ENCODE results near the gene PRKAR1B. TPM values are rescaled to one million over a fixed set of nuclear protein-coding genes. Genes with fewer than 3 reads are reported as not detected.

PRKAR1B gene
- polyA plus RNA-seq, 3 donors from 2014 or later = 3.0 to 6.1 (median 3.9) TPM

DNA sequence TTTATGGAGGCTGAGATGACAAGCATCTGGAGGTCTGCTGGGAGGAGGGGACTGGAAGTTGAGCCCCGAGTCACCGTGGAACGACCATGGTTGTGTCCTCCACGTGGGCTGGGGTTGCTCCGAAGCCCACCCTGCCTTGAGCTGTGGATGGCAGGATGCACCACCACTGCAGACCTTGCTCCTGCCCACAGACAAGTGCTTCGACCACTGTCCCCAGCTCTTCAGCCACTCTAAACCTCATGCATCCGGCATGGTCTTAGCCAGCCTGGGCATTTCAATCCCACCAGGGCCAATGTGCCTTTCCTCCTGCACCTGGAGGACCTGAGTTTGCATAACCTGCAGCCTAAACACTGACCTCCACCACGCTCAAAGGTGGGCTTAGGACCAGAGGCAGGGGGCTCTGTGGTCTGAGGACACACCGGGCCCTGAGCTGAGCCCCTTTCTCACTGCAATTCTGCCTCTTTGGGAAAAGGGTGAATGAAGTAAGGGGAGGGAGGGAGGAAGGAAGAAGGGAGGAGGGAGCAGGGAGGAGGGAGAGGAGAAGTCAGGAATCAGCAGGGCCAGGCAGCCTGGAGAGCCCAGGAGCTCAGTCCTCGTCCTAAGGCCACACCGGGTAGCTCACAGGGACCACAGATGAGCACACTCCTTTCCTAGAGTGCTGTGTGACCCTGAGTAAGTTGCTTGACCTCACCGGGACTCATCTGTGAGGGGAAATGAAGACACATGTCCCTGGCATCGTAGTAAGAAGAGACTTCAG, 45.4 kb downstream of the PRKAR1B start:
- no peak overlapping the region for H3K27ac Mint-ChIP-seq
- no peak overlapping the region for H3K4me3 Mint-ChIP-seq
- H3K27me3 Mint-ChIP-seq (ENCODE audit: low read depth in 3 of 3) = peaks cover 0 to 2% (median 0%) of the 10 kb centered on the region in 3 donors
- peaks cover 7 to 19% (median 9%) of the 10 kb centered on the region in 3 donors for H3K36me3 Mint-ChIP-seq
- H3K4me1 Mint-ChIP-seq = no peaks in the 10 kb centered on the region
- peaks cover 6 to 15% (median 11%) of the 10 kb centered on the region in 6 donors for H3K9me3 Mint-ChIP-seq
- DNase-seq = no peak

DNA sequence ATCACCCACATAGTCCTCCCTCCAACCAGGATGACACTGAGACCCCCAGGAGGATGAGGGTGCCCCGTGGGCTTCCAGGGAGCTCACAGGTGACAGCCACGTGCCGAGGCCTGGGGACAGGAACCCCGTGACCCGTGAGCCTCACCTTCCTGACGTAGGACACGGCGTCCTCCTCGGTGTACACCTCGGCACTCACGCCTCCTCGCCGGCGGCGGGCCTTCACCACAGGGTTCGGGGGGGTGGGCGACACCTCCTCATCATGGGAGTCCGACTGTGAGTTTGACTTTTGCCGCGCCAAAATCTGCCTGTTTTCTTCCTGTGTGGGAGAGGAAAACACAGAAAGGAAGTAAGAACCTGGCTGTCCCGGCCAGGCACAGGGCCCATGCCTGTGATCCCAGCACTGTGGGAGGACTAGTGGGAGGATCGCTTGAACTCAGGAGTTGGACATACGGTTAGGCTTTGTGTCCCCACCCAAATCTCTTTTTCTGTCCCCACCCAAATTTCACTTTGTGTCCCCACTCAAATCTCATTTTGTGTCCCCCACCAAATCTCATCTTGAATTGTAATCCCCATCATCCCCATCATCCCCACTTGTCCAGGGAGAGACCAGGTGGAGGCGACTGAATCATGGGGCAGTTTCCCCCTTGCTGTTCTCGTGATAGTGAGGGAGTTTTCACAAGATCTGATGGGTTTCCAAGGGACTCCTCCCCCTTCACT, 46.5 kb downstream of the PRKAR1B start:
- DNase-seq = no peak
- H3K9me3 Mint-ChIP-seq = peaks cover 1 to 7% (median 3%) of the 10 kb centered on the region in 6 donors
- H3K4me3 Mint-ChIP-seq = no peak overlapping the region

DNA sequence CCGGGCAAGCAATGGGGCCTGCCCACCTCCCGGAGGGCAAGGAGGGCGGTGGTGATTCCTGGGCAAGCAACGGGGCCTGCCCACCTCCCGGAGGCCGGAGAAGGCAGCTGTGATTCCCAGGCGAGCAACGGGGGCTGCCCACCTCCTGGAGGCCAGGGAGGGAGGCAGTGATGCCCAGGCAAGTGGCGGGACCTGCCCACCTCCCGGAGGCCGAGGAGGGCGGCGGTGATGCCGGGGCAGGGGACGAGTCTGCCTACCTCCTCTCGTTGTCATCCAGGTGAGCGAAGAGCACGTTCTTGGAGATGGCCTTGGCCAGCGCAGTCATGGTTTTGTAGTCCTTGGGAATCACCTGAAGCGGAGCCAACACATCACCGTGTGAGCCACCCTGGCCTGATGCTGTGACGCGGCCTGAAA, 50.1 kb downstream of the PRKAR1B start:
- no peak overlapping the region for H3K4me3 Mint-ChIP-seq
- no peaks in the 10 kb centered on the region for H3K27me3 Mint-ChIP-seq (ENCODE audit: low read depth in 3 of 3)
- H3K27ac Mint-ChIP-seq = no peak overlapping the region
- H3K36me3 Mint-ChIP-seq = peaks cover 0 to 13% (median 7%) of the 10 kb centered on the region in 3 donors
- no peaks in the 10 kb centered on the region for H3K9me3 Mint-ChIP-seq
- no peak for DNase-seq
- no peaks in the 10 kb centered on the region for H3K4me1 Mint-ChIP-seq

More for the DNA sequence above, 46.5 kb downstream of the PRKAR1B start:
- Mint-ChIP-seq H3K27ac (no peak overlapping the region), H3K36me3 (peaks cover 5 to 13% (median 7%) of the 10 kb centered on the region in 3 donors), H3K27me3 (ENCODE audit: low read depth in 3 of 3) (no peaks in the 10 kb centered on the region), H3K4me1 (no peaks in the 10 kb centered on the region)

DNA sequence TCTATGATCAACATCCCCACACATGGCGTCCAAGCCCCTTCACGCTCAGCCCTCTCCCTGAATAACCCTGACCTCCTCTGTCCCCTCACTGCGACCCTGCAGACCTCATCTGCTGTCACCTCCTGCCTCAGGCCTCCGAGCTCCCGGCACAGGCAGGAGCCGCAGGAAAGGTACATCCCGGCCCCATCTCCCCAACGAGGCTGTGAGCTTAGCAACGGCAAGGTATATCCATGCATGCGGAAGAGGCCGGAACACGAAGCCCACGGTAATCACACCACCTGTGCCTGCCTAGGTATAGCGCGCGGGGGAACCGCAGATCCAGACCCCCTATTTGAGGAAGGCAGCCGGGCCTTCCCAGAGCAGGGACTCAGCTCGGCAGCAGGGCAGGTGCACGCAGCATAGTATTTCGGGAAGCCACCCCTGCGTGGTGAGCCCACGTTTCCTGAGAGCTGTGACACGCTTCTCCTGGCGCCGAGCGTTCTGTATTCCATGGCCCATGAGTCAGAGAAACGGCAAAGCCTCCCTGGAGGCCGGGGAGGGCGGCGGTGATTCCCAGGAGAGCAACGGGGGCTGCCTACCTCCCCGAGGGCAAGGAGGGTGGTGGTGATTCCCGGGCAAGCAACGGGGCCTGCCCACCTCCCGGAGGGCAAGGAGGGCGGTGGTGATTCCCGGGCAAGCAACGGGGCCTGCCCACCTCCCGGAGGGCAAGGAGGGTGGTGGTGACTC, 50.7 kb downstream of the PRKAR1B start:
- Mint-ChIP-seq H3K36me3 (peaks cover 0 to 13% (median 7%) of the 10 kb centered on the region in 3 donors), H3K27ac (no peak overlapping the region), H3K4me3 (no peak overlapping the region), H3K9me3 (no peaks in the 10 kb centered on the region), H3K4me1 (no peaks in the 10 kb centered on the region), H3K27me3 (ENCODE audit: low read depth in 3 of 3) (no peaks in the 10 kb centered on the region)
- no peak for DNase-seq

DNA sequence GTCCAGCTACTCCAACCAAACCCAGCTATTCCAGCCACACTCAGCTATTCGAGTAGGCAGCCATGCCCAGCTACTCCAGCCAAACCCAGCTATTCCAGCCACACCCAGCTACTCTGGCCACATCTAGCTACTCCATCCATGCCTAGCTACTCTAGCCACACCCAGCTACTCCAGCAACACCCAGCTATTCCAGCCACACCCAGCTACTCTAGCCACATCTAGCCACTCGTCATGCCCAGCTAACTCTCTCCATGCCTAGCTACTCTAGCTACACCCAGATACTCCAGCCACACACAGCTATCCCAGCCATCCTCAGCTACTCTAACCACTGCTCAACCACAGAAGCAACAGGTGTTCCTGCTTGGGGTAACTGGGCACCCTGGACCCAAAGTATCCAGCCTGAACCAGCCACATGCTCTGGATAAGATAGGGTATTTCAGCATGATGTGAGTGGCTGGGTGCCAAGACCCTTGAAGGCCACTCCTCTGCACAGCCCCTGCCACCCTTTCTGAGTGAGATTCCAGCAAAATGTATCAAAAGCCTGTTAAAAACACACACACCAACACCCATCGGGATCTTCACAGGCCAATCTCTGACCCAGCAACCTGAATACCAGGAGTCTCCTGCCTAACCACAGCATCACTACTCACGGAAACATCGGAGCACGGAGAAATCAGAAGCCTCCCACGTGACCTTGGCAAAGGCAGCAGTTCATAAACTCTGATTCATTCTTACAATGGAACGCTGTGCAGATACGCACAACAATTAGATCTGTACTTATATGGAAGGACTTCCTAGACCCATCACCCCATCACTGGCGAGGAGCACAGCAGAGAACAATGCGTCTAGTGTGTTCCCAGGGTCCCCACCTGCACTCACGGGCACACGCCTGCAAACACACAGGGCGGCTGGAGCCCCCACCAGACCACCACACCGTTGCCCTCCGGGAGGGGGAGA, 52.3 kb downstream of the PRKAR1B start:
- no peak for DNase-seq
- H3K27ac Mint-ChIP-seq = peak overlapping the region in 1 of 6 donors; percentile 38
- peaks cover 0 to 7% (median 5%) of the 10 kb centered on the region in 3 donors for H3K36me3 Mint-ChIP-seq
- no peak overlapping the region for H3K4me3 Mint-ChIP-seq
- no peaks in the 10 kb centered on the region for H3K4me1 Mint-ChIP-seq
- H3K9me3 Mint-ChIP-seq = no peaks in the 10 kb centered on the region
- no peaks in the 10 kb centered on the region for H3K27me3 Mint-ChIP-seq (ENCODE audit: low read depth in 3 of 3)

DNA sequence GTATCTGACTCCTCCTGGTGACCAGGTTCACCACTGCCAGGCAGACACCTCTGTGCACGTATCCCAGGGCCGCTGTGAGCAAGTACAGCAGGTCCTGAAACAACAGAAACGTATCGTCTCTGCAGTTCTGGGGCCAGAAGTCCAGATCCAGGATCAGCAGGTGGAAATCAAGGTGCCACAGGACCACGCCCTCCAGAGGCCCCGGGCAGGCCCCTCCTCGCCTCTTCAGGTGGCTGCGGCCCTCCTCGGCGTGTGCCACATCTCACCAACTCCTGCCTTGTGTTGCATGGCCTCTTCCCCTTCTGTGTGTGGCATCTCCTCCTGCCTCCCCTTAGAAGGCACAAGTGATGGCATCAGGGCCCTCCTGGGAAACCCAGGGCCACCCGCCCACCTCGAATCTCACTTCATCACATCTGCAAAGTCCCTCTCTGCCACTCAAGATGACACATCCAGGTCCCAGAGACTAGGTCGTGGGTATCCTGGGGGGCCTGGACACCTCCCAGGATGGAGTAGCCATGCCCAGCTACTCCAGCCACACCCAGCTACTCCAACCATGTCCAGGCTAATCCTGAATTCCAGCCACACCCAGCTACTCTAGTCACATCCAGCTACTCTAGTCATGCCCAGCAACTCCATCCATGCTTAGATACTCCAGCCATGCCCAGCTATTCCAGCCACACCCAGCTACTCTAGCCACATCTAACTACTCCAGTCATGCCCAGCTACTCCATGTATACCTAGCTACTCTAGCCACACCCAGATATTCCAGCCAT, 53.2 kb downstream of the PRKAR1B start:
- peaks cover 0 to under 1% (median 0%) of the 10 kb centered on the region in 3 donors for H3K27me3 Mint-ChIP-seq (ENCODE audit: low read depth in 3 of 3)
- H3K36me3 Mint-ChIP-seq = peaks cover 0 to 3% (median 2%) of the 10 kb centered on the region in 3 donors
- no peak overlapping the region for H3K27ac Mint-ChIP-seq
- H3K4me3 Mint-ChIP-seq = no peak overlapping the region
- peaks cover 0 to under 1% (median 0%) of the 10 kb centered on the region in 6 donors for H3K9me3 Mint-ChIP-seq
- H3K4me1 Mint-ChIP-seq = peaks cover 0 to under 1% of the 10 kb centered on the region in 2 donors
- DNase-seq = no peak

DNA sequence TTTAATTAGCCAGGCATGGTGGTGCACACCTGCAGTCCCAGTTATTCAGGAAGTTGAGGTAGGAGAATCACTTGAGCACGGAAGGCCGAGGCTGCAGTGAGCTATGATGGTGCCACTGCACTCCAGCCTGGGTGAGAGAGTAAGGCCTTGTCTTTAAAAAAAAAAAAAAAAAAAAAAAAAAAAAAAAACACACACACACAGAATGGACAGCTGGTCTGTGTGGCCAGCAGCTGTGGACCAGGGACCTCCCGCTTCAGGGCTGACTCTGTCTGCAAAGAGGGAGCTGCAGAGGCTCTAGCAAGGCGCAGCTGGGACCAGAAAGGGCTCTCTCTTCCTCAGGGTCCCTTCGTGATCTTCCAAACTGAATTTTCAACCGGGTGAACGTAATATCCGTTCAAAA, 54.2 kb downstream of the PRKAR1B start:
- no peak overlapping the region for H3K4me3 Mint-ChIP-seq
- H3K27ac Mint-ChIP-seq = no peak overlapping the region
- peaks cover 0 to 4% (median 0%) of the 10 kb centered on the region in 6 donors for H3K9me3 Mint-ChIP-seq
- DNase-seq = no peak
- H3K27me3 Mint-ChIP-seq (ENCODE audit: low read depth in 3 of 3) = peaks cover 0 to 3% (median 0%) of the 10 kb centered on the region in 3 donors
- peaks cover 0 to 7% of the 10 kb centered on the region in 2 donors for H3K4me1 Mint-ChIP-seq
- H3K36me3 Mint-ChIP-seq = peaks cover 0 to 7% (median 6%) of the 10 kb centered on the region in 3 donors

DNA sequence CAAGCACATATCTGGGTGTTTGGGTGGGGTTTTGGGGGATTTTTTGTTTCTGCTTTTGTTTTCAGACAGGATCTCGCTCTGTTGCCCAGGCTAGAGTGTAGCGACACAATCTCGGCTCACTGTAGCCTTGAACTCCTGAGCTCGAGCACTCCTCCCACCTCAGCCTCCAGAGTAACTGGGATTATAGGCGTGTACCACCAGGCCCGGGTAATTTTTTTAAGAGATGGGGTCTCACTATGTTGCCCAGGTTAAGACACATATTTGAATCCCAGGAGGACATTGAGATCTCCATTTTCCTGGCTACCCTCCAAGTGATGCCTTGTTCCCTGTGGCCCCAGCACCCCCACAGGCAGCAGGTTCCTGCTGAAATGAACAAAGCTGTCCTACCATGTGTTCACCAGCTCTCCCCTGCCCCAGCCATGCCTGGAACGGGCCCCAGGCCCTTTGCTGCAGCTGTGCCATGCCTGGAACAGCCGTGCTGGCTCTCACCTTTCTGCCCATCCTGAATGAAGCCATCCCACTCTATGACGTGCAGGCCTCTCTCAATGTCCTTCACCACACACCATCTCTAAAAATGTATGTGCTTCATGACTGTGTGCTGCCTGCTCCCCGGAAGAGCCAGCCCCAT, 55.6 kb downstream of the PRKAR1B start:
- H3K4me3 Mint-ChIP-seq = no peak overlapping the region
- peaks cover 0 to 7% (median 6%) of the 10 kb centered on the region in 3 donors for H3K36me3 Mint-ChIP-seq
- H3K4me1 Mint-ChIP-seq = peaks cover 0 to 7% of the 10 kb centered on the region in 2 donors
- H3K9me3 Mint-ChIP-seq = peaks cover 0 to 4% (median 0%) of the 10 kb centered on the region in 6 donors
- H3K27me3 Mint-ChIP-seq (ENCODE audit: low read depth in 3 of 3) = peaks cover 0 to 3% (median 0%) of the 10 kb centered on the region in 3 donors
- no peak for DNase-seq
- no peak overlapping the region for H3K27ac Mint-ChIP-seq

DNA sequence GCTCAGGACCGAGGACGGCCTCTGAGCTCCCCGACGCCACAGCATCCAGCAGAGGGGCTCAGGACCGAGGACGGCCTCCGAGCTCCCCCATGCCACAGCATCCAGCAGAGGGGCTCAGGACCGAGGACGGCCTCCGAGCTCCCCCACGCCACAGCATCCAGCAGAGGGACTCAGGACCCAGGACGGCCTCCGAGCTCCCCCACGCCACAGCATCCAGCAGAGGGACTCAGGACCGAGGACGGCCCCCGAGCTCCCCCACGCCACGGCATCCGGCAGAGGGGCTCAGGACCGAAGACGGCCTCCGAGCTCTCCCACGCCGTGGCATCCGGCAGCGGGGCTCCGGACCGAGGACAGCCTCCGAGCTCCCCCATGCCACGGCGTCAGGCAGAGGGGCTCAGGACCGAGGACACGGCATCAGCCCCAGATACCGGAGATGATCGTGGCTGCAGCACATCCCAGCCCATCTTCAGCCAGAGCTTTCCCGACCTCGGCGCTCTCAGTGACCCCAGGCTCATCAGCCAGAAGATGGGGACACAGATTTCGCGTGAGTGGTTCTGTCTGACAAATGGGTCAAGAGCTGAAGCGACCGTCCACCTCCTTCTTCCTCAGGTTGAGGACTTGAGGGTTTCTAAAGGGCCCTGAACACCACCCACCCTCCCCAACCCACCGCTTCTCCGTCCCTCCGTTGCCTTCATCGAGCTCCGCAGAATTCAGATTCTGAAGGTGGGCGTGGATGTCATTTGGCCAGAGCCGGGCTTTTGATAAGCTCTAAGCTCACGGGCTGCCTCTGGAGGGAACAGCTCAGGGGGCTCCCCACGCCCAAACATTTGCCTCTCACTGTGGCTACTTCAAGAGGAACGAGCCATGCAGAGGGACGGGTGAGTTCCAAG, 56.3 kb downstream of the PRKAR1B start:
- peaks cover 0 to 7% (median 6%) of the 10 kb centered on the region in 3 donors for H3K36me3 Mint-ChIP-seq
- H3K9me3 Mint-ChIP-seq = peaks cover 0 to 4% (median 0%) of the 10 kb centered on the region in 6 donors
- H3K27ac Mint-ChIP-seq = no peak overlapping the region
- peaks cover 0 to 7% of the 10 kb centered on the region in 2 donors for H3K4me1 Mint-ChIP-seq
- peaks cover 0 to 3% (median 0%) of the 10 kb centered on the region in 3 donors for H3K27me3 Mint-ChIP-seq (ENCODE audit: low read depth in 3 of 3)
- no peak for DNase-seq
- no peak overlapping the region for H3K4me3 Mint-ChIP-seq

DNA sequence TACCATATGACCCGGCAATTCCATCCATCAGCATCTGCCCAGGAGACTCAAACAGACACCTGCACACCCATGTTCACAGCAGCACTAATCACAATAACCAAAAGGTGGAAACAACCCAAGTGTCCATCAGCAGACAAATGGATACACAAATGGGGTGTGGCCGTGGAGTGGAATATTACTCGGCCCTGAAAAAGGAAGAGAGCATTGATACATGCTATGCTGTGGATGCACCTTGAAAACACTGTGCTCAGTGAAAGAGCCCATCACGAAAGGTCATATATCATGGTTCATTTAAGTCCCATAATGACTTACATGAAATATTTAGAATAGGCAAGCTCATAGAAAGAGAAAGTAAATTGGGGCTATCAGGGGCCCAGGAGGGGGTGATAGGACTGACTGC, 58.1 kb downstream of the PRKAR1B start:
- H3K27me3 Mint-ChIP-seq (ENCODE audit: low read depth in 3 of 3) = peaks cover 0 to 3% (median 0%) of the 10 kb centered on the region in 3 donors
- peaks cover 0 to 4% (median 0%) of the 10 kb centered on the region in 6 donors for H3K9me3 Mint-ChIP-seq
- no peak for DNase-seq
- H3K4me3 Mint-ChIP-seq = no peak overlapping the region
- H3K4me1 Mint-ChIP-seq = peaks cover 0 to 7% of the 10 kb centered on the region in 2 donors
- no peak overlapping the region for H3K27ac Mint-ChIP-seq
- peaks cover 0 to 7% (median 6%) of the 10 kb centered on the region in 3 donors for H3K36me3 Mint-ChIP-seq
